HT-29 (cell line): ENCODE data around the gene SLC35B3. TPM values are rescaled to one million over a fixed set of nuclear protein-coding genes. Genes with fewer than 3 reads are reported as not detected.
"Not testable (repeated sequence)": the region's sequence is repeated elsewhere in the genome, so short reads cannot be mapped to it uniquely, and the experiment has no call there.

Experiments used
- DNase-seq: peaks from one replicate; pipeline ENCODE4 v3.0.0-alpha.2; 2015; ENCODE audit warnings: low spot score
- total RNA-seq: library from RNA; depleted of rRNA; stranded (reverse); fragments of >200 nt; shearing (Covaris generic); gene quantifications from 2 replicates; pipeline ENCODE4 v1.2.3, GENCODE V29; 2014; rRNA removed

The SLC35B3 gene
- 4.4 and 5.1 TPM in 2 replicates for total RNA-seq

- DNase-seq: peak; percentile 96
Measured at GRCh38 chr6:8435093-8435844, at the start of gene SLC35B3. SLC35B3 (minus strand) TSS chr6:8435545.

GRCh38 chr6:8483650-8484049 lies 48.3 kb upstream of the SLC35B3 start:
- no peak for DNase-seq

DNA sequence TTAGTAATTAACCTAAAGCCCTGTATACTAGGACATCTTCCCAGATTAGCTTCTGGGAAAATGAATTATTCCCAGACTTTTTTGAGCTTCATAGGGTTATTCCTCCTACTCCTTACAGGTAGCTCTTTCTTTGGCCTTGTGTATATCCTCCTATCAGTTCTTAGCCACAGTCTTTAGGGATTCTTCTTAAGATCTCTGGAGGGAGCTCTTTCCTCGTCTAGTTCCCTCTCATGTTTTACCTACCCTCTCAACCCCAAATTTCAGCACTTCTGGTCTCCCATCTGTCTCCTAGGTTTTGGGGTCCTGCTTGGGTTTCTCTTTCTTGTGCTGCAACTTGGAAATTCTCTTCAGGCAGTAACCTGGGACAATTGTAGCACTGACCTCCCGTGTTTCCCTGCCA lies 46.4 kb upstream of the SLC35B3 start:
- peak; percentile 29 for DNase-seq

DNA sequence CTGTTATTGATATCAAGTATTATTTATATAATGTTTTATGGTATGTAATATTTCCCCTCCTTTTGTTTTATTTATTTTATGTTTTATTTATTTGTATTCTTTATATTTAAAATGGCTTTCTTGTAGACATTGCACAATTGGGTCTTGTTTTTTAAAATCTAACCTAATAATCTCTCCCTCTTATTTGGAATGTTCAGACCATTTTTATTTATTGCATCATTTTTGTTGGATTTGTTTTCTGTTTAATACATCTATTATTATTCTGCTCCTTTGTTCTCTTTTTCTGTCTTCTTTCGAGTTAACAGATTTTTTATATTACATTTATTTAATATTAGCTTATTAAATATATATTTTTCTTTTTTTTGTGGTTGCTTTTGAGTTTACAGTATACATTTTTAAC lies 43.1 kb upstream of the SLC35B3 start:
- DNase-seq: no peak

- DNase-seq: no peak
Measured at GRCh38 chr6:8476656-8477055, 41.3 kb upstream of the SLC35B3 start.

GRCh38 chr6:8468552-8469356 lies 33.4 kb upstream of the SLC35B3 start:
- no peak for DNase-seq

GRCh38 chr6:8462694-8463093 lies 27.3 kb upstream of the SLC35B3 start:
- DNase-seq: no peak

DNA sequence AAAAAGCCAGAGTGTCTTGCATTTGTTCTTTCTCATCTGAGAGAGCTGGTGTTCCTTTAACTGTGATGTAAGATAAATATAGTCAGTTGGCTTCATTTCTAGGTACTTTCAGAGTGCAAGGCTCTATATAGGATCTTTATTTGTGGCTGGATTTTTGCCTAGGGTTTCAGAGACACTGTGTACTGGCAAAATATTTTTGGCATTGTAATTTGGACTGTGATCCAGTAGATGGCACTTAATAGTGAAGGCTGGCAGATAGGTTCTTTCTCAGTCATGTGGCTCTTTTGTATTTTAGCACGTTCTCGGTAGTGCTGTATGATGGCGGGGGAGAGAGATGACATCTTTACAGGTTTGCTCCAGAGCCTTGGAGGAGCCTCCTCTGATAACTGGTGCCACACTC lies 26.8 kb upstream of the SLC35B3 start:
- no peak for DNase-seq

GRCh38 chr6:8446391-8446790 lies 11.0 kb upstream of the SLC35B3 start:
- DNase-seq: no peak

- DNase-seq: not testable (repeated sequence)
Measured at GRCh38 chr6:8445930-8446329, 10.6 kb upstream of the SLC35B3 start.

GRCh38 chr6:8442150-8442549 lies 6.8 kb upstream of the SLC35B3 start:
- no peak for DNase-seq

DNA sequence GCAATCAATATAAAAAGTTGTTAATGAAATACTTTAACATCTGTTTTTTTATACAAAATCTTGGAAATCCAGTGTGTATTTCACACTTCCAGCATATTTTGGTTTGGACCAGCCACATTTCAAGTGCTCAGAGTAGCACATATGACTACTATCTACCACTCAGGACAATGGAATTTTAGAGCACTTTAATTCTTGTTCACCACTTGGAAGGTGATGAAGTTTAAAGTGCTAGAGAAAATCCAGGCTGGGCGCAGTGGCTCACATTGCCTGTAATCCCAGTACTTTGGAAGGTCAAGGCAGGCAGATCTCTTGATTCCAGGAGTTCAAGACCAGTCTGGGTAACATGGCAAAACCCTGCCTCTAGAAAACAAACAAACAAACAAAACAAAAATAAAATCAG lies 6.1 kb upstream of the SLC35B3 start:
- DNase-seq: no peak

GRCh38 chr6:8439601-8440268 lies 4.4 kb upstream of the SLC35B3 start:
- no peak for DNase-seq

- DNase-seq: no peak
Measured at GRCh38 chr6:8437813-8438212, 2.5 kb upstream of the SLC35B3 start.

- no peak for DNase-seq
Measured at GRCh38 chr6:8436966-8437365, 1.6 kb upstream of the SLC35B3 start.

DNA sequence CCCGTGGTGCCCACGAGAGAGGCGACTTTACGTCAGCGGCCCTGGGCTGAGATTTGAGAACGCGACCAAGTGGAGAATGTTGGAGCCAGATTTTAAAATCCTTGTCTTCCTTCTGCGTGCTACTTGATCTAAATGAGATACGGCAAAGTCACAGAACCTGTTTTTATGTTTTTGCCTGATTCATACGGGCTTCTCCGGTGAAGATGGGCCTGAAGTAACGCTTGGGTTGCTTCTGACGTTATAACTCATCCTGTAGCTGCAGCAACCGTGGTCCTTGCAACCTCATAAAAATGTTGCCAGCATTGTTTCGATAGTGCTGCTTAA lies 462 bp upstream of the SLC35B3 start:
- DNase-seq: no peak

DNA sequence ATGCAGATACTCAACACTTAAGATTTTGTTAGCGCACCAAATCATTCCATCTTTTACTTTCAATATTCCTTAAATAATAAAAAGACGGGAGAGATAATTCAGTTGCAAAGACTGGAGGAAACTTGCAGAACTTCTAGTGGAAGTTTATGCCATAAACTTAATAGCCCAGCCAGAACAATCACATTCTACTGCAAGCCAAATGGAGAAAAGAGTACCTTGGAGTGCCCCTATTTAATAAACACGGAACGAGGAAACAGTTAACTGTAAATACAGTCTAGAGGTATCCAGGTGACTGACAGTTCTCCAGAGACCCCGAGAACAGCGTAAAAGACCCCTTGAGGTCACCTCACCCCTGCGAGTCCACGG lies 635 bp downstream of the SLC35B3 start:
- peak; percentile 49 for DNase-seq

DNA sequence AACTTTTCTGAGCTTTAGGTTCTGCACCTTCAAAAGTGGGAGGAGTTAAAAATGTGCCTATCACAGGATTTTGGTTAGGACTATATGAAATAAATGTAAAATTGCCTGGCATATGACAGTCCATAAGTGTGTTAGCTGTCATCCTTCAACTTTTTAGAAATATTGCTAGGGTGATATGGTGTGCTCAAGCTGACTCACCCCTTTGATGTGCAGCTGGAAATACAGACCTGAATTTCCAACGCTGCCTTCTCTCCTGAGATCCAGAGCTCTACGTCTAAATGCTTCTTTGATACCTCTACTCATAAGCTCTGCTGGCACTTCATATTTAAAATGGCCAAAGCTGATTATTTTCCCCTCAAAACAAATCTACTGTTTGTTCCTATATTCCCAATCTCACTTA lies 2.7 kb downstream of the SLC35B3 start:
- no peak for DNase-seq

DNA sequence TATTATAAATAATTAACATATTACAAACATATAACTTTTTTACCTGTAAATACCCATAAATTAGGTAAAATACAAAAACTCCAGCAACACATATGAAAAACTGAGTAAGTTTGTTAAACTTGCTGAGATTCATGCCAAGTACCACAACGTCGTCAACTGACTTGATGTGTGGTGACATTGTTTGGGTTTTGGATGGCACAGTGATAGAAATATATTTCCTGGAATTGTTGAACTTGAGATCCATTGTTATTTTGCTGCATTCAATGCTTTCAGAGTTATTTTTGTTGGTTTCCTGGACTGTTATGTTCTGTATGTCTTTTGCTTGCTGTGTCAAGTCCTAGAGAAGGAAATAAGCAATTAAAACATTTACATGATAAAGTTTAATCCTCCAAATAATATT lies 5.5 kb downstream of the SLC35B3 start:
- no peak for DNase-seq

- DNase-seq: not testable (repeated sequence)
Measured at GRCh38 chr6:8426544-8426943, 8.8 kb downstream of the SLC35B3 start.

GRCh38 chr6:8420031-8420588 lies 15.2 kb downstream of the SLC35B3 start:
- no peak for DNase-seq

DNA sequence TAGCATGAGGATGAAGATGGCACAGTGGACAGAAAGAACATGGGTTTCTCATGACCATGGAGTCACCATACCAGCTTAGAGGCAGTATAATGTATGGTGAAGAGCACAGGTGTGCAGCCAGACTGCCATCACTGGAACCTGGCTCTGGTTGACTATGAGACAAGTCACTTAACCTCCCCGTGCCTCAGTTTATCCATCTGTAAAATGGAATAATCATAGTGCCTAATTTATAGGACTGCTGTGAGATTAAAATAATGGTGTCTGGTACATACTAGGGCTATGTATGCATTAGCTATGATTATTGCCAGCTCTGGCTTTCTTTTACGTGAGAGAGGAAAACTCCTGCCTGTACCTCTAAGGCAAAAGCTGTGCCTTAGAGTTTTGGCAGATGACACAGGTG lies 19.4 kb downstream of the SLC35B3 start:
- DNase-seq: no peak
